CD14-positive monocyte (primary cell): ENCODE measurements around the gene MRPL42. TPM values are rescaled to one million over a fixed set of nuclear protein-coding genes. Genes with fewer than 3 reads are reported as not detected.
A peak's percentile ranks its signal among the peaks of the same experiment; 100 is the strongest.

Experiments
- DNase-seq, 3 donors: peaks; one replicate each; pipeline ENCODE4 v3.0.0-alpha.2; 2011 to 2022
- H2AFZ ChIP-seq: 2 replicates; pipeline ENCODE4 v1.6.0; 2012; ENCODE audit warnings: mild to moderate bottlenecking, low read depth, low read length, inconsistent platforms; ENCODE audit not compliant: insufficient read depth, poor library complexity, severe bottlenecking
- H3K27ac ChIP-seq, 2 donors: 1 replicate in 1 of 2; 2 replicates in 1 of 2; pipeline ENCODE4 v1.5.1; 2012 to 2013; ENCODE audit warnings: low read length in 2 of 2, control low read depth in 1 of 2, inconsistent platforms in 1 of 2, low read depth in 1 of 2, mild to moderate bottlenecking in 1 of 2
- H3K27me3 ChIP-seq, 2 donors: one replicate each; pipeline versions ENCODE4 v1.6.0 to v1.6.1; 2011 to 2013; ENCODE audit warnings: low read length in 2 of 2; ENCODE audit not compliant: control insufficient read depth in 2 of 2, insufficient read depth in 2 of 2
- H3K36me3 ChIP-seq, 2 donors: replicated peaks in 1 of 2; 1 replicate in 1 of 2; 2 replicates in 1 of 2; pipeline versions ENCODE4 v1.5.1 to v1.6.1; 2012 to 2013; ENCODE audit warnings: low read length in 2 of 2, control low read depth in 1 of 2, inconsistent platforms in 1 of 2, mild to moderate bottlenecking in 1 of 2; ENCODE audit not compliant: insufficient read depth in 2 of 2, control insufficient read depth in 1 of 2
- H3K4me1 ChIP-seq, 2 donors: 1 replicate in 1 of 2; 2 replicates in 1 of 2; pipeline versions ENCODE4 v1.5.1 to v1.6.1; 2012 to 2013; ENCODE audit warnings: low read length in 2 of 2, control low read depth in 1 of 2, inconsistent platforms in 1 of 2, mild to moderate bottlenecking in 1 of 2, moderate library complexity in 1 of 2; ENCODE audit not compliant: insufficient read depth in 2 of 2, control insufficient read depth in 1 of 2
- H3K4me2 ChIP-seq: replicated peaks from 2 replicates; pipeline ENCODE3; 2012; ENCODE audit warnings: low read length, moderate library complexity, mild to moderate bottlenecking; ENCODE audit not compliant: poor library complexity, severe bottlenecking; ENCODE audit errors: extremely low read depth
- H3K4me3 ChIP-seq, 3 experiments: fragments of 200-600 bp in 1 of 3; sonication (generic) in 1 of 3; replicated peaks in 1 of 3; 1 replicate in 2 of 3; 2 replicates in 1 of 3; pipeline ENCODE4 v1.5.1; 2011 to 2013; ENCODE audit warnings: low read length in 3 of 3, mild to moderate bottlenecking in 3 of 3, control low read depth in 2 of 3, low read depth in 2 of 3, inconsistent platforms in 1 of 3, moderate library complexity in 1 of 3
- H3K79me2 ChIP-seq: 2 replicates; pipeline ENCODE4 v1.6.0; 2012; ENCODE audit warnings: mild to moderate bottlenecking, control low read depth, inconsistent platforms, low read length, moderate library complexity; ENCODE audit not compliant: insufficient read depth
- H3K9ac ChIP-seq: 2 replicates; pipeline ENCODE4 v1.6.0; 2017; ENCODE audit warnings: low read length, mild to moderate bottlenecking; ENCODE audit not compliant: insufficient read depth, poor library complexity, severe bottlenecking
- H3K9me3 ChIP-seq, 2 donors: replicated peaks in 1 of 2; 1 replicate in 1 of 2; 2 replicates in 1 of 2; pipeline versions ENCODE4 v1.5.1 to v1.6.1; 2012 to 2013; ENCODE audit warnings: low read length in 2 of 2, control low read depth in 1 of 2; ENCODE audit not compliant: control insufficient read depth in 1 of 2, insufficient read depth in 1 of 2
- H4K20me1 ChIP-seq: 2 replicates; pipeline ENCODE4 v1.6.0; 2012; ENCODE audit warnings: mild to moderate bottlenecking, low read length, control low read depth, moderate library complexity; ENCODE audit not compliant: insufficient read depth
- H3K27ac Mint-ChIP-seq, 7 donors: one replicate each; pipeline ENCODE4 v1.8.0; 2020; ENCODE audit warnings: mild to moderate bottlenecking in 7 of 7, mixed read lengths in 7 of 7, moderate library complexity in 6 of 7, inconsistent platforms in 2 of 7
- H3K27me3 Mint-ChIP-seq, 3 donors: one replicate each; pipeline ENCODE4 v1.8.0; 2021 to 2022; ENCODE audit warnings: low read depth in 3 of 3, mild to moderate bottlenecking in 3 of 3, mixed read lengths in 3 of 3, moderate library complexity in 3 of 3, inconsistent platforms in 1 of 3
- H3K36me3 Mint-ChIP-seq, 2 donors: one replicate each; pipeline ENCODE4 v1.8.0; 2020; ENCODE audit warnings: mixed read lengths in 2 of 2, inconsistent platforms in 1 of 2, mild to moderate bottlenecking in 1 of 2
- H3K4me1 Mint-ChIP-seq: one replicate; pipeline ENCODE4 v1.8.0; 2020; ENCODE audit warnings: mild to moderate bottlenecking, mixed read lengths
- H3K4me3 Mint-ChIP-seq, 2 donors: one replicate each; pipeline ENCODE4 v1.8.0; 2020; ENCODE audit warnings: mild to moderate bottlenecking in 2 of 2, mixed read lengths in 2 of 2, moderate library complexity in 1 of 2
- H3K9me3 Mint-ChIP-seq, 7 donors: one replicate each; pipeline ENCODE4 v1.8.0; 2020 to 2022; ENCODE audit warnings: mixed read lengths in 7 of 7, mild to moderate bottlenecking in 6 of 7, moderate library complexity in 6 of 7, inconsistent platforms in 2 of 7
- WGBS: methylation state at CpG from one replicate; pipeline ENCODE4 v1.1.5; 2013; ENCODE audit warnings: missing lambda C conversion rate; ENCODE audit not compliant: insufficient coverage; 5-methylcytosine and 5-hydroxymethylcytosine counted together
- intact Hi-C, 2 donors: fragments of 100-400 bp; cut with micrococcal nuclease; formaldehyde crosslinking; loops; one replicate each; pipeline versions ENCODE4 v1.15.0 to v1.15.1; 2023
- polyA plus RNA-seq, 3 donors: library from polyadenylated mRNA; depleted of rRNA in 1 of 3; unstranded in 2 of 3; stranded (reverse) in 1 of 3; fragments of 300-500 nt in 2 of 3; fragments of >200 nt in 1 of 3; fragmentation: Illumina TruSeq in 2 of 3; gene quantifications; 1 replicate in 2 of 3; 2 replicates in 1 of 3; pipeline ENCODE4 v1.2.3, GENCODE V29; 2012 to 2021
- TF ChIP-seq, protein P1 (sequence below): fragments of 200-600 bp; IDR thresholded peaks from one replicate; pipeline ENCODE4 v1.8.0; 2022; ENCODE audit warnings: antibody characterized with exemption, mild to moderate bottlenecking

The MRPL42 gene
- polyA plus RNA-seq, 3 donors, result 15.7 to 68.3 (median 62.8) TPM

DNA sequence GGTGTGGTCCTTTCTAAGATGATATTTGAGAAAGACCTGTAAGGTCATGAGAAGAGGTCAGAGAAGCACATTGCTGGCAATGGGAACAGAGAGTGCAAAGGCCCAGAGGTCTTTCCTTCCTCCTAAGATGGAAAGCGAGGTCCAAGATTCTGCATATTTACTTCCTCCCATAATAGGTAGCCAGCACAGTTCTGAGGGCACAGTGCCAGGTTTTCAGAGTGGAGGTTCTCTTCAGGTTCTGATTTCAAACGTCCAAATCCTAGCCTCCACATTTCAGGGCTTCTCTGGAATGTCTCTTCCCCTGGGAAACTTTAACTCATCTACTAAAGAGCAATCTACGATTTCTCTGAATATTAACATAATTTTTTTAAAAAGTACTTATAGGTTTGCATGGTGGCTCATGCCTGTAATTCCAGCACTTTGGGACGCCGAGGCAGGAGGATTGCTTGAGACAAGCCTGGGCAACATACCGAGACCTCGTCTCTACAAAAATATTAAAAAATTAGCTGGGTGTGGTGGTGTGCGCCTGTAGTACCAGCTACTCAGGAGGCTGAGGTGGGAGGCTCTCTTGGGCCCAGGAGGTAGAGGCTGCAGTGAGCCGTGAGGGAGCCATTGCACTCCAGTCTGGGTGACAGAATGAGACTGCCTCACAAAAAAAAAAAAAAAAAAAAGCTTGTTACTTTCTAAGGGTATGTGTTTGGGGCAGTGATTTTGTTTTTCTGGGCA lies 526 bp upstream of the MRPL42 start:
- Mint-ChIP-seq H3K27me3 (peaks cover 0 to 3% (median 0%) of the 10 kb centered on the region in 3 donors), H3K4me3 (peak overlapping the region; percentile 89 to 93), H3K4me1 (peaks cover 21% of the 10 kb centered on the region), H3K27ac (peak overlapping the region in 3 of 7 donors; percentile 93 to 97 (median 96)), H3K36me3 (peaks cover 13 to 20% of the 10 kb centered on the region in 2 donors), H3K9me3 (peaks cover 0 to 3% (median 0%) of the 10 kb centered on the region in 7 donors)
- Histone ChIP-seq H3K4me2 (peak overlapping the region; percentile 89), H3K9ac (no peak overlapping the region), H3K27me3 (no peaks in the 10 kb centered on the region), H3K4me3 (peak overlapping the region in 1 of 3 experiments; percentile 85), H3K36me3 (peaks cover 8 to 24% of the 10 kb centered on the region in 2 donors), H3K79me2 (peaks cover 33% of the 10 kb centered on the region), H3K27ac (peak overlapping the region in 1 of 2 donors; percentile 93), H2AFZ (peak overlapping the region; percentile 91), H4K20me1 (no peaks in the 10 kb centered on the region), H3K9me3 (no peaks in the 10 kb centered on the region), H3K4me1 (peaks cover 6 to 9% of the 10 kb centered on the region in 2 donors)
- intact Hi-C loops, result no loop called here
- no peak for DNase-seq
- WGBS, result 80% methylated on average over 3 of the region's 9 CpGs
- TF ChIP-seq, protein P1, sequence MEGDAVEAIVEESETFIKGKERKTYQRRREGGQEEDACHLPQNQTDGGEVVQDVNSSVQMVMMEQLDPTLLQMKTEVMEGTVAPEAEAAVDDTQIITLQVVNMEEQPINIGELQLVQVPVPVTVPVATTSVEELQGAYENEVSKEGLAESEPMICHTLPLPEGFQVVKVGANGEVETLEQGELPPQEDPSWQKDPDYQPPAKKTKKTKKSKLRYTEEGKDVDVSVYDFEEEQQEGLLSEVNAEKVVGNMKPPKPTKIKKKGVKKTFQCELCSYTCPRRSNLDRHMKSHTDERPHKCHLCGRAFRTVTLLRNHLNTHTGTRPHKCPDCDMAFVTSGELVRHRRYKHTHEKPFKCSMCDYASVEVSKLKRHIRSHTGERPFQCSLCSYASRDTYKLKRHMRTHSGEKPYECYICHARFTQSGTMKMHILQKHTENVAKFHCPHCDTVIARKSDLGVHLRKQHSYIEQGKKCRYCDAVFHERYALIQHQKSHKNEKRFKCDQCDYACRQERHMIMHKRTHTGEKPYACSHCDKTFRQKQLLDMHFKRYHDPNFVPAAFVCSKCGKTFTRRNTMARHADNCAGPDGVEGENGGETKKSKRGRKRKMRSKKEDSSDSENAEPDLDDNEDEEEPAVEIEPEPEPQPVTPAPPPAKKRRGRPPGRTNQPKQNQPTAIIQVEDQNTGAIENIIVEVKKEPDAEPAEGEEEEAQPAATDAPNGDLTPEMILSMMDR, result no peak

DNA sequence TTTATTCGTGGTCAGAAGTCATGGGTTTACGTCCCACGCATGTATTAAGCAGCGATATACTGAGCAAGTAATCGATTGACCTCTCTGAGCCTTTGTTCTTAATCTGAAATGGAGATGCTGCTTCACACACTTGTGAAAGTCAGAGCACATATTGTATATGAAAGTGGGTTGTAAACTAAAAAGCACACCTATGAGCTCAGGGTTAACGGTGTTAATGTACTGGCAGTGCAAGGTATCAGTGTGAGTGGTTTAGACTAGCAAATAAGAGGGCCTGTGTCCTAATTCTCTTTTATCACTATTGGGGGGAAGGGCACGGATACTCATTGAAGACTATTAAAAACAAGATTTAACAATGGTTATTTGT lies 676 bp downstream of the MRPL42 start:
- H3K79me2 ChIP-seq, result peaks cover 34% of the 10 kb centered on the region
- WGBS, result 0% methylated on average over 1 of the region's 7 CpGs

More for the DNA sequence above, 676 bp downstream of the MRPL42 start:
- peaks cover 0 to 3% (median 0%) of the 10 kb centered on the region in 7 donors for H3K9me3 Mint-ChIP-seq
- peaks cover 0 to 3% (median 0%) of the 10 kb centered on the region in 3 donors for H3K27me3 Mint-ChIP-seq
- Histone ChIP-seq H3K9ac (peak overlapping the region; percentile 82), H3K27ac (peak overlapping the region; percentile 66 to 93), H3K4me1 (peaks cover 6 to 9% of the 10 kb centered on the region in 2 donors), H3K9me3 (no peaks in the 10 kb centered on the region), H3K36me3 (peaks cover 8 to 33% of the 10 kb centered on the region in 2 donors), H3K27me3 (no peaks in the 10 kb centered on the region), H2AFZ (peak overlapping the region; percentile 91), H3K4me2 (peak overlapping the region; percentile 89), H3K4me3 (peak overlapping the region; percentile 44 to 85 (median 82)), H4K20me1 (no peaks in the 10 kb centered on the region)
- DNase-seq, result no peak
- peak overlapping the region; percentile 89 to 97 (median 94) for H3K27ac Mint-ChIP-seq
- intact Hi-C loops, result no loop called here
- peaks cover 13 to 20% of the 10 kb centered on the region in 2 donors for H3K36me3 Mint-ChIP-seq
- TF ChIP-seq, protein P1, result no peak
- peak overlapping the region; percentile 89 to 93 for H3K4me3 Mint-ChIP-seq
- peaks cover 21% of the 10 kb centered on the region for H3K4me1 Mint-ChIP-seq
